HUES64 (cell line): ENCODE data around the gene UMODL1.

Source experiments
- H3K27ac ChIP-seq: 2 replicates; pipeline ENCODE4 v1.7.0; 2013; ENCODE audit warnings: low read depth, low read length, inconsistent platforms
- H3K27me3 ChIP-seq: 2 replicates; pipeline ENCODE4 v1.6.1; 2013; ENCODE audit warnings: mild to moderate bottlenecking, low read length; ENCODE audit not compliant: insufficient read depth
- H3K36me3 ChIP-seq: 2 replicates; pipeline ENCODE4 v1.6.1; 2013; ENCODE audit warnings: mild to moderate bottlenecking, low read length; ENCODE audit not compliant: insufficient read depth
- H3K4me1 ChIP-seq: 2 replicates; pipeline ENCODE4 v1.6.1; 2013; ENCODE audit warnings: mild to moderate bottlenecking, low read length, moderate library complexity; ENCODE audit not compliant: insufficient read depth
- H3K4me3 ChIP-seq: 2 replicates; pipeline ENCODE4 v1.5.1; 2013; ENCODE audit warnings: mild to moderate bottlenecking, low read length, moderate library complexity
- H3K9ac ChIP-seq: 2 replicates; pipeline ENCODE4 v1.6.1; 2013; ENCODE audit warnings: mild to moderate bottlenecking, low read depth, low read length
- H3K9me3 ChIP-seq: 2 replicates; pipeline ENCODE4 v1.6.1; 2013; ENCODE audit warnings: low read depth, low read length; ENCODE audit not compliant: insufficient read depth
- whole genome bisulfite sequencing: fragments of 150-250, 120-280 bp; methylation state at CpG from one replicate; pipeline ENCODE4 v1.1.7; 2013; ENCODE audit warnings: missing lambda C conversion rate; 5-methylcytosine and 5-hydroxymethylcytosine counted together

The UMODL1 gene

GRCh38 chr21:42190486-42190863, 119.4 kb downstream of the UMODL1 start:
- Histone ChIP-seq H3K27me3 (no peaks in the 10 kb centered on the region), H3K36me3 (no peaks in the 10 kb centered on the region), H3K4me1 (no peaks in the 10 kb centered on the region), H3K9ac (no peak overlapping the region), H3K9me3 (no peaks in the 10 kb centered on the region; the same call in 1 of the 2 replicates), H3K27ac (no peak overlapping the region), H3K4me3 (no peak overlapping the region)
- 96% methylated on average over 8 of the region's 8 CpGs for WGBS

DNA sequence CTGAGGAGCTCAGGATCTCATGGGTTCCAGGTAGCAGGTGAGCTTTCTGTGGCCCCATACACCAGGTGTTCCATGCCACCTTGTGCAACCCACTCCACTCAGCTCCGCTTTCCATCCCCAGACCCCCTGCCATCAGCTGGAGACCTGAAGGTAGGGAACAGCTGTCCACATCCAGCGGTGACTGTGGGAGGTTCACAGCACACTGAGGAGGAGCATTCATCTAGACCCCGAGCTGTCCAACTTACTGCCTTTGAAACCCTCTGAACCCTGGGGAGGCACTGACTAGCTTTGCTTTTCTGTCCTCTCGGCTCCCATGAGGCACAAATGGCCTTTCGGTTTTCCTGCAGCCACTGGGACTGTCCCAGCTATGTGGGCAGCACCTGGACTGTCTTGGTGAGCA, 119.9 kb downstream of the UMODL1 start:
- no peak overlapping the region for H3K27ac ChIP-seq
- H3K9ac ChIP-seq, result no peak overlapping the region
- no peaks in the 10 kb centered on the region for H3K27me3 ChIP-seq
- no peaks in the 10 kb centered on the region for H3K36me3 ChIP-seq
- no peak overlapping the region for H3K4me3 ChIP-seq
- WGBS, result 95% methylated on average over 5 of the region's 5 CpGs
- H3K9me3 ChIP-seq, result no peaks in the 10 kb centered on the region; the same call in 1 of the 2 replicates
- H3K4me1 ChIP-seq, result no peaks in the 10 kb centered on the region

GRCh38 chr21:42191696-42192595, 120.8 kb downstream of the UMODL1 start:
- no peaks in the 10 kb centered on the region for H3K36me3 ChIP-seq
- no peaks in the 10 kb centered on the region for H3K9me3 ChIP-seq
- no peak overlapping the region for H3K9ac ChIP-seq
- H3K27me3 ChIP-seq, result no peaks in the 10 kb centered on the region
- H3K27ac ChIP-seq, result no peak overlapping the region
- no peaks in the 10 kb centered on the region for H3K4me1 ChIP-seq
- 87% methylated on average over 21 of the region's 21 CpGs for WGBS
- H3K4me3 ChIP-seq, result no peak overlapping the region
